ENCODE measurements around the gene SENP8.

DNA sequence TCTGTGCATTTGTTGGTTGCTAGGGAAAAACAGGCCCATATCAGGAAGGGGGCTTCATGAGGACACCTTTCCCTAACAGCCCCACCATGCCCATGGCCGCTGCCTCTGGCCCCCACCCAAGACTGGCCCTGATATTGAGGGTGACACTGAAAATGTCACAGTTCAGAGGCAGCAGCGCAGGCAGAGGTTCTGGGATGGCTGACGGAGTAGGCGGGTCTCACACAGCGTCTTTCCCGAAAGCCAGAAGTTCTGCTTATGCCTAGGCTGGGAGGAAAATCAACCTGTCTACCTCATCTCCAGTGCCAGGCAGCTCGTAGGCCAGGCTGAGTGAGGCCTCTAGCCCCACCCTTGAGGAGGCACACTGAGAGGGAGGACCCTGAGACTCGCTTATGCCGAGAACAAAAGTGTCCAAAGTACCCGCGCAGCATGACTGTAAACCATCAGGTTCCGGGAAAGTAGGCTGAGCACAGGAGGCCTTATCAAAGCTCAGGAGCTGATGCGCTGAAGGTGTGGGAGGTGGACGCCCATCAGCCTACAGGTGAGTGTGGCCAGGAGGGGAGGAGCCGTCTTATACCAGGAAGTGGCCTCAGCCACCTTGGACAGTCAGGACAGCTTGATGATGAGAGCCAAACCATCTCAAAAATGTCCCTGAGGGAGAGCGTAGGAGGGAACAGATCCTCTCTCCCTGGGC lies 51.9 kb downstream of the SENP8 start:
- TF ChIP-seq, protein P1, sequence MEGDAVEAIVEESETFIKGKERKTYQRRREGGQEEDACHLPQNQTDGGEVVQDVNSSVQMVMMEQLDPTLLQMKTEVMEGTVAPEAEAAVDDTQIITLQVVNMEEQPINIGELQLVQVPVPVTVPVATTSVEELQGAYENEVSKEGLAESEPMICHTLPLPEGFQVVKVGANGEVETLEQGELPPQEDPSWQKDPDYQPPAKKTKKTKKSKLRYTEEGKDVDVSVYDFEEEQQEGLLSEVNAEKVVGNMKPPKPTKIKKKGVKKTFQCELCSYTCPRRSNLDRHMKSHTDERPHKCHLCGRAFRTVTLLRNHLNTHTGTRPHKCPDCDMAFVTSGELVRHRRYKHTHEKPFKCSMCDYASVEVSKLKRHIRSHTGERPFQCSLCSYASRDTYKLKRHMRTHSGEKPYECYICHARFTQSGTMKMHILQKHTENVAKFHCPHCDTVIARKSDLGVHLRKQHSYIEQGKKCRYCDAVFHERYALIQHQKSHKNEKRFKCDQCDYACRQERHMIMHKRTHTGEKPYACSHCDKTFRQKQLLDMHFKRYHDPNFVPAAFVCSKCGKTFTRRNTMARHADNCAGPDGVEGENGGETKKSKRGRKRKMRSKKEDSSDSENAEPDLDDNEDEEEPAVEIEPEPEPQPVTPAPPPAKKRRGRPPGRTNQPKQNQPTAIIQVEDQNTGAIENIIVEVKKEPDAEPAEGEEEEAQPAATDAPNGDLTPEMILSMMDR (conservative IDR thresholded peaks at IDR 0.05; ENCODE audit: low read depth, low read length): no peak
- TF ChIP-seq POLR2A (IDR thresholded peaks at IDR 0.05; ENCODE audit: low read depth, low read length) (no peak), RAD21 (IDR thresholded peaks at IDR 0.05; ENCODE audit: low read length) (no peak), FOS (IDR thresholded peaks at IDR 0.05; ENCODE audit: low read depth, low read length) (no peak), SMC3 (IDR thresholded peaks at IDR 0.05; ENCODE audit: low read depth, low read length) (no peak), CHD1 (IDR thresholded peaks at IDR 0.05; ENCODE audit: low read depth, low read length) (no peak), CEBPB (IDR thresholded peaks at IDR 0.05; ENCODE audit: low read depth, low read length) (no peak), RFX5 (IDR thresholded peaks at IDR 0.05; ENCODE audit: low read depth, low read length) (no peak)
- TF ChIP-seq, protein P2, sequence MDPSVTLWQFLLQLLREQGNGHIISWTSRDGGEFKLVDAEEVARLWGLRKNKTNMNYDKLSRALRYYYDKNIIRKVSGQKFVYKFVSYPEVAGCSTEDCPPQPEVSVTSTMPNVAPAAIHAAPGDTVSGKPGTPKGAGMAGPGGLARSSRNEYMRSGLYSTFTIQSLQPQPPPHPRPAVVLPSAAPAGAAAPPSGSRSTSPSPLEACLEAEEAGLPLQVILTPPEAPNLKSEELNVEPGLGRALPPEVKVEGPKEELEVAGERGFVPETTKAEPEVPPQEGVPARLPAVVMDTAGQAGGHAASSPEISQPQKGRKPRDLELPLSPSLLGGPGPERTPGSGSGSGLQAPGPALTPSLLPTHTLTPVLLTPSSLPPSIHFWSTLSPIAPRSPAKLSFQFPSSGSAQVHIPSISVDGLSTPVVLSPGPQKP (IDR thresholded peaks at IDR 0.05; ENCODE audit: borderline replicate concordance, low read depth, low read length): no peak

All from IMR-90 (cell line).